Urothelium cell line (cell line): ENCODE measurements around the gene TGFBRAP1.

Source experiments
- DNase-seq: peaks from one replicate; pipeline ENCODE4 v3.0.0; 2011; ENCODE audit warnings: low spot score, mixed read lengths
- FAIRE-seq: peaks from 2 replicates; lab custom pipeline; 2011; peaks lifted over from hg19 to GRCh38; lab: Jason Lieb, UNC

The TGFBRAP1 gene

DNA sequence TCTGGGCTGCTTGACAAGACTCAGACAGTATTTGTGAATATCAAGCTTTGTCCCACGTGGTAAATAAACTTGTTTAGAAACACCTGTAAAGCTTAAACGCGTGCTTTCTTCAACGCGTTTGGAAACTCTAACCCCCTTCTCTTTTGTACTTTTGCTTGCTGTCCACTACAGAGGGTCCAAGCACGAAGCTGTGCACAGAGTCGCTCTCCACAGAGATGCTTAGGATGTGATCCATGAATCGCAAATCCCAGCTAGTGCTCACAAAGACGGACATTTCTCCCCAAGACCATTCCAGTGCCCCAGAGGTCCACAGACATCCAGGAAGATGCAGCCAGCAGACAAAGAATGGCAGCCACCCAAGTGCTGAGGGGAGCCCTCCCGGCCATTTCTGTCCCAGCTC, 88.1 kb downstream of the TGFBRAP1 start, which contains the start of gene GPR45:
TSS of gene GPR45 (plus strand) at position 301 of the 400 bp plus-strand sequence. CDS start 116 bp downstream, outside the sequence.
- no peak for DNase-seq
- FAIRE-seq = no peak

DNA sequence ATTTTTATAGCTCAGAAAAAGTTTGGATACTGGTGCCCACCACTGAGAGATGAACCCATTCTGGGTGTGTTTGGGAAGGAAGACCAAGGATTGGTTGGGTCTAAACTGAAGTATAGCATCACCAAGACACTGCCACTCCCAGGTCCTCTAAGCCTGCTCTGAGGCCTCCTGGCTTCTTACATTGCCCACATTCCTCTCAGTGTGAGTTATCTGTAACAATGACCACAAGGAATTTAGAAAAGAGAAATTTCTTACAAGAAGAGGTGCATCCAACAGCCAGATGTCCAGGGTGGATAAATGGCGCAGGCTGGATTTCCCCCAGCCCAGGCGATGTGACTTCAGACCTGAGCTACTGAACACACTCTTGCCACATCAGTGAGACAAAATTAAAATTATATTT, 89.6 kb downstream of the TGFBRAP1 start:
- DNase-seq = peak; percentile 90
- peak; percentile 90 for FAIRE-seq

DNA sequence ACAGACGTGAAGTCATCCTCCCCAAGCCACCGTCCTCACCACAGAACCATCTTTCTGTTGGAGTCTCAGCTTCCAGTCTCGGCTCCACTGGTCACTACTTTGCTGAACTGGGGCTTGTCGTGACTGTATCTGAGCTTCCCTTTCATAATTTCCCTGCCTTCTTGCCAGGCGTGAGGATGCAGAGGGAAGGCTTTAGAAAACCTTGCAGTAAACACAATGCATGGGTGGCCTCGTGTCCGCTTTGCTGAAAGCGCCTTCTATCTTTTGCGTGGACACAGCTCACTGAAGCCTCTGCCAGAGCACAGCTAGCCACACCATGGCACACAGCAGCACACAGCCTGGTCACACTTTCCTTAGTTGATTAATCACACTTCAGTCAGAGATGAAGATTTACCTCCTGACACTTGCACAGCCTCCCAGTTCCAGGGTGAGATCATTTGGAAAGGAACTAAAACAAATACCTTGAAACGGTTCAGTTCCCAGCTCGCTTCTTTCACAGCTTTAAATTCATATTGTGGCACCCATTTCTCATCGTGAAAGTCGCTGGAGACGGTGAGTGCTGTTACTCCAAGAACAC, 90.8 kb downstream of the TGFBRAP1 start:
- DNase-seq (peak; percentile 29), FAIRE-seq (no peak)

DNA sequence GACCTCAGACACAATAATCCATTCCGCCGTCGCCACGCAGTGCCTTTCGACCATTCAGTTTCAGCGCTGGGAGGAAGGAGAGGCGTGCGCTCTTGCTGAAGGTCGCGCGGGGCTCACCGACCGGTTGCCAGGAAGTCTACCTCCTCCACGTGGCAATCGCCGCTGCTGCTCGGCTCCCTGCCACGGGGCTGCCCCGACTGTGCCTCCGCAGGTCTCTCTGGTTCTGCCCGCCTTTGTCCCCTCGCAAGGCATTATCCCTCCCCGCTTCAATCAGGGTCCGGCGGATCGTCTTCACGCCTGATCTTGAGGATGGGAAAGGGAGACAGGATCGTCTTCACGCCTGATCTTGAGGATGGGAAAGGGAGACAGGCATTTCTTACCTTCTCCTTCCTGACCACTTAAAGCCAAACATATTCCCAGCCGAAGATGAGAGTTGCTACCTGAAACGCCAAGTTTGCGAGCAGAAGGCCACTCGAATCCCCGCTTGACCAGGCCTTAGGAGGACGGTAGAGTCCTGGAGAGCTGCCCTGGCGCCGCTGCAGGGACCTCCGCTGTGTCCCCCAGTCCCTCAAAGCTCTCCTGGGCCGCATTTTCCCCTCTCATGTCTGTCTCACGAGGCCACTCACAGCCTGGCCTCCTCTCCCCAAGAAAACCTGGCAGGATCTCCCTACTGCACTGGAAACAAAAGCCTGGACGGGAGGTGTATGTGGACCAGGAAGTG, 92.3 kb downstream of the TGFBRAP1 start:
- FAIRE-seq = peak; percentile 62
- DNase-seq = no peak

DNA sequence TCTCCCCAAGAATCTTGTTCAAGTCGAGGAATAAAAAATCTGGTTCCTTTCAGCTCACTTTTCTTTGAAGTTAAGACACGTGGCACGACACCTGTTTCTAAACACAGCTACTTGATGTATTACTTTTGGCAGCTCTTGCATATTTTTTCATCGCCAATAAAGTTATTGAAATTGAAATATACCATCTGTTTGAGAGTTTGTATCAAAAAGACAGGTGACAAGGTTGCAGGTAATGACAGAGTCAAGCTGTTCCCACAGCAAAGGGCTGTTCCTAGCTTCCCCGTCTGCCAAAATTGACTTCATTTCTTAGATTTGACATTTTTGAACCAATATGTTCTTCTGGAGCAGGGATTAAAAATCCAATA, 93.5 kb downstream of the TGFBRAP1 start:
- no peak for DNase-seq
- FAIRE-seq = no peak

DNA sequence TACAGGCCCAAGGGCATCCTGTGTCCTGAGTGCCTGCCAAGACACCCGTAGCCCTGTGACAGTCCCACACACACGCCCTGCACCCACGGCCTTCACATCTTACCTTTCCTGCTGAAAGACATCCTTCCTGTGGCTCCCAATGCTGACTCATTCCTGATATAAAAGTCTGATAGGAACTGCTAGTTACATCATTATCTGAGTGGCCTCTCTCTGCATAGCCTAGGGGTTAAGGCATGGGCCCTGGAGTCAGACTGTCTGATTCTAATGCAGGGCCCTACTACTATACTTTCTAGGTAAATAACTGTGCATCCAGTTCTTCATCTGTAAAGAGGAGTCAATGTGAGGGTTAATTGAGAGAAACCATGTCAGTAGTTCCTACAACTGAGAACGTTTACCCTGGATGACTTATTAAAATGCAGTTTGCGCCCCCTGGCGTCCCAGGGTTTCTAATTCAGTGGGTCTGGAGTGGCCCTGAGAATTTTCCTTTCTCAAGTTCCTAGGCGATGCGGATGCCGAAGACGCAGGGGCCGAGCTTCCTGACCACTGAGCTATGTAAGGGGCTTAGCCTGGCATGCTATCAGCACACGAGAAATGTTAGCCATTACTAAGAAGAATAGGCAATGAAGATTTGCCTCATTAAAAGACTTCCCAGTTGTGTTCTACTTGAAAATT, 94.0 kb downstream of the TGFBRAP1 start:
- no peak for FAIRE-seq
- peak; percentile 65 for DNase-seq

DNA sequence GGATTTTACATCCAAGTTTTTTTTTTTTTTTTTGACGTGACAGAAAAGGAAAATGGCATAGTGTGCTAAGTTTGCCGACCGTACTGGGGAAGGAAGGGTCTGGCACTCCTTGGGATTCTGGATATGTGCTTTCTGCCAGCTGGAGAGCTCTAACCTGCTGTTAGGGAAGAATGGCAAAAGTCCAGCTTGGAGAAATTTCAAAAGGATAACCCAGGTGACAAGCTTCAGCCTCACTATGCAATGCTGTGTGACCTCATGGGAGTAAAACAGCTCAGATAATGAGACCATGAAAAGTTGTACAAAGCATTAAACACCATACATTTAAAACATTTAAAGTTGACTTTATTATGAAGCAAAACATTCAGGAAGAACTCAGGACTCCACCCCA, 98.3 kb downstream of the TGFBRAP1 start:
- FAIRE-seq = no peak
- no peak for DNase-seq

DNA sequence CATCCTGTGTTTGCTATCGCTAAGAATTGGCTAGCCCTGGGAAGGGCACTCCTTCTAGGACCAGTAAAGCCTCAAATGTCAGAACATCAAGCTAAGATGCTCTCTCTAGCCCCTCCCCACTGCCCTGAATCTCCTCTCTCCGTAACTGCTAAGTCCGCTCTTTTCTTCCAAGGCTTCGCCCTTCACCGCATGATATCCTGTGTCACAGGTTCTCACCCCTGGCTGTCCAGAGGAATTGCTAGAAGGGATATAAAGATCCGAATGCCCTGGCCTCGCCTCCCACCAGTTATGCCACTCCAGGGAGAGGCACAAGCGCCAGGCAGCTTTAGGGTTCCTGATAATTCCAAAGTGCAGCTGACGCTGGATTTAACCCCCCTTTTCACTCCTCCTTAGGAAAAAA, 105.1 kb downstream of the TGFBRAP1 start:
- no peak for DNase-seq
- FAIRE-seq = no peak

DNA sequence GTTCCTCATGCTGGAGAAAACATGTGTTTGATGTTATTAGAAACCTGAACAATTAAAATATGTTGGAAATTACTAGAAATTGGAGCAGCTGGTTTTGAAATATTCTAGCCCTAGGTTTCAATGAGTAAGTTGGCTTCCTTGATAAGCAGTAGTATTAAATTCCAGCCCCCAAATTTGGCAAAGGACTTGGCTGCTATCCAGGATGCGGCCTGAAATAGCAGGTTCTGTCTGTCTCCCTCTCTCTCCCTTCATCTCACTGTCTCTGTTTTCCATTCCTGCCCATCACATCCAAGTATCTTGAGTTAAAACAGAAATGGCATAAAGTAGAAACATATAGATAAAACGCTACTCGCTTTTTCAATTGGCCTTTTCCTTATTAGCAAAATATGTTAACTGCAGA, 108.9 kb downstream of the TGFBRAP1 start:
- DNase-seq = no peak
- no peak for FAIRE-seq

DNA sequence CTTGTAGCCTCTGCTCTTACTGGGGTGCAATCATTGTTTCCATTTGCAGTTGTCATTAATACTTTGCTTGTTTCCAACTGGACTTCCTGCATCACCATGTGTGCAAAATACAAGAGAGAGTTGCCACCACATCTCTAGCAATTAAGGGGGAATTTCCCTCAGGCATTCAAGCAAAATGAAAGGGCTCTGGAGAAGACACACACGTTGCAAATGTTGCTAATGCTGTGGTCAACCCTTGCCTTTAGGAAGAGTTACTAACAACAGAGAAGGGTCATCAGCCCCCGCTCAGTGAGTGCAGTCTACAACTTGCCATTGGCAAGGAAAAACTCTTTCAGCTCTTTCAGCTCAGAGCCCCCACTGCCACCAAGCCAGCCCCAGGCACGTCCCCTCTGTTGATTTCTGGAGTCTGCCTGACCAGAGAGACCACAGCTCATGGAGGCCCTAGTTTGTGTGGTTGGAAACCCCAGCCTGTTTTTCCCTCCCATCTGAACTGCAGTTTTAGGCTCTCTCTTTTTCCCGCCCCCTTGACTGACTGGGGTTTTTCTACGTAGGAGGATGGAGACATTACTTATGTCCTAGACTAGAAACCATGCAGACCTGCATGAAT, 113.8 kb downstream of the TGFBRAP1 start:
- FAIRE-seq (no peak), DNase-seq (no peak)
